GM19238 (cell line): ENCODE measurements around the gene CD38.
A peak's percentile ranks its signal among the peaks of the same experiment; 100 is the strongest.
"Not testable (repeated sequence)": the region's sequence is repeated elsewhere in the genome, so short reads cannot be mapped to it uniquely, and the experiment has no call there.

Experiments
- DNase-seq: peaks from one replicate; pipeline ENCODE4 v3.0.0; 2011; ENCODE audit warnings: low spot score; ENCODE audit not compliant: insufficient read length

CD38 gene

GRCh38 chr4:15797320-15797719 lies 19.2 kb downstream of the CD38 start:
- DNase-seq: no peak

- DNase-seq: no peak
These were observed 21.0 kb downstream of the CD38 start for GRCh38 chr4:15799141-15799540.

- no peak for DNase-seq
These were observed 21.6 kb downstream of the CD38 start for GRCh38 chr4:15799701-15800100.

GRCh38 chr4:15802497-15802896 lies 24.4 kb downstream of the CD38 start:
- DNase-seq: not testable (repeated sequence)

GRCh38 chr4:15805583-15806517 lies 27.7 kb downstream of the CD38 start:
- no peak for DNase-seq

- peak; percentile 43 for DNase-seq
These were observed 30.9 kb downstream of the CD38 start for GRCh38 chr4:15809058-15809457.

GRCh38 chr4:15809466-15809865 lies 31.3 kb downstream of the CD38 start:
- no peak for DNase-seq

GRCh38 chr4:15811703-15812337 lies 33.7 kb downstream of the CD38 start:
- DNase-seq: no peak

- DNase-seq: no peak
These were observed 54.7 kb downstream of the CD38 start for GRCh38 chr4:15832523-15833451.

GRCh38 chr4:15833801-15834200 lies 55.7 kb downstream of the CD38 start:
- DNase-seq: no peak

GRCh38 chr4:15836362-15836761 lies 58.2 kb downstream of the CD38 start:
- no peak for DNase-seq

- DNase-seq: no peak
These were observed 59.5 kb downstream of the CD38 start for GRCh38 chr4:15837591-15837990.

GRCh38 chr4:15841194-15841730 lies 63.1 kb downstream of the CD38 start:
- DNase-seq: not testable (repeated sequence)

- DNase-seq: no peak
These were observed 69.6 kb downstream of the CD38 start for GRCh38 chr4:15847746-15848145.

GRCh38 chr4:15848191-15848842 lies 70.2 kb downstream of the CD38 start:
- DNase-seq: no peak

GRCh38 chr4:15851969-15852368 lies 73.8 kb downstream of the CD38 start:
- no peak for DNase-seq

- DNase-seq: no peak
These were observed 74.4 kb downstream of the CD38 start for GRCh38 chr4:15852524-15852923.

- no peak for DNase-seq
These were observed 75.2 kb downstream of the CD38 start for GRCh38 chr4:15853345-15853744.

GRCh38 chr4:15855804-15856475 lies 77.8 kb downstream of the CD38 start:
- no peak for DNase-seq

GRCh38 chr4:15861198-15861597 lies 83.1 kb downstream of the CD38 start:
- DNase-seq: not testable (repeated sequence)
